Measurements from ENCODE around the gene MORC3. TPM values are rescaled to one million over a fixed set of nuclear protein-coding genes. Genes with fewer than 3 reads are reported as not detected.

MORC3 gene
- total and polyA plus RNA-seq, 2 of the 4 experiments (the other 2 are of a cell fraction), result 14.0 to 23.5 TPM

DNA sequence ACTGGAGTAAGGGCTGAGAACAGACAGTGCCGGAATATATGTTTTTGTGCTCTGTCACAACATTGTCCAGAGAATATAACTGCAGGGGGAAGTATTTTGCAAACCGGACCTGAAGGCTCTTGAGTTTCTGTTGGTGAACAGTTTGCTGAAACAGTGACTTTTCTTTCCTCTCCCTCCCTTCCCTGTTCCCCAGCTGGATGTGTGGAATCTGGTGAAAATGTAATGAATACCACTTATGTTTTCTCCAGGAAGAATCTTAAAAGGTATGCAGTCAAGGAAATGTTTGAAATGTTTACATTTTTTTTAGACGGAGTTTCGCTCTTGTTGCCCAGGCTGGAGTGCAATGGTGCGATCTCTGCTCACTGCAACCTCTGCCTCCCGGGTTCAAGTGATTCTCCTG, 88.6 kb downstream of the MORC3 start:
- no peak overlapping the region for H3K4ac ChIP-seq (ENCODE audit: low read depth, low read length)
- H2BK5ac ChIP-seq (ENCODE audit: low read depth, low read length, poor library complexity, severe bottlenecking), result no peak overlapping the region
- dilution Hi-C loops (cut with HindIII; ENCODE audit: low sequenced_read_pairs, unreplicated experiment) (no loop called here), in situ Hi-C loops (cut with MboI; ENCODE audit: low sequenced_read_pairs) (no loop called here), intact Hi-C loops (cut with micrococcal nuclease) (no loop called here)
- no peaks in the 10 kb centered on the region for H3K27me3 ChIP-seq (ENCODE audit: control insufficient read depth, insufficient read depth, low read length)
- H3K14ac ChIP-seq (replicated peaks; ENCODE audit: low read depth, low read length), result peak overlapping the region; percentile 59; the same call in 1 of the 2 replicates
- H4K91ac ChIP-seq (ENCODE audit: insufficient read depth, low read depth, low read length), result no peak overlapping the region; the same call in 1 of the 2 replicates
- H3K27ac ChIP-seq (ENCODE audit: insufficient read depth, low read length), result no peak overlapping the region; the same call in 1 of the 2 replicates
- no peak overlapping the region for H2AK9ac ChIP-seq (replicated peaks; ENCODE audit: low read depth, low read length, poor library complexity)
- ATAC-seq (ENCODE audit: low read depth) (peak; percentile 61), DNase-seq (no peak)
- H3K79me1 ChIP-seq (ENCODE audit: low read depth in 1 of 2, low read length in 2 of 2), result 0 out of 4 replicates have a peak, but pooled peaks cover 0 to 2% of the 10 kb centered on the region in 2 experiments
- H2AFZ ChIP-seq (replicated peaks; ENCODE audit: low read length, poor library complexity), result no peak overlapping the region
- no peak overlapping the region for H3K23ac ChIP-seq (ENCODE audit: low read depth, low read length)
- no peak overlapping the region for H3K4me2 ChIP-seq (ENCODE audit: low read depth, low read length)
- ChIA-PET CTCF (interaction anchor here (0.7 kb wide), 1 partner anchor 126 kb away, joined by 7 read pairs; no protein-coding TSS in a partner anchor), POLR2A (ENCODE audit: unreplicated experiment) (no interaction called here)
- H3K9ac ChIP-seq (ENCODE audit: low read depth, low read length), result no peak overlapping the region
- H2AK5ac ChIP-seq (ENCODE audit: low read depth, low read length), result no peak overlapping the region; the same call in 1 of the 2 replicates
- TF ChIP-seq MXI1 (IDR thresholded peaks at IDR 0.05; ENCODE audit: borderline replicate concordance, low read depth, low read length) (no peak), NFE2L2 (IDR thresholded peaks at IDR 0.05; ENCODE audit: low read depth, low read length) (no peak), MAFK (IDR thresholded peaks at IDR 0.05; ENCODE audit: low read depth, low read length) (no peak), CEBPB (IDR thresholded peaks at IDR 0.05; ENCODE audit: low read depth, low read length) (no peak), RFX5 (IDR thresholded peaks at IDR 0.05; ENCODE audit: low read depth, low read length) (no peak), CHD1 (IDR thresholded peaks at IDR 0.05; ENCODE audit: low read depth, low read length) (no peak), MAZ (IDR thresholded peaks at IDR 0.05; ENCODE audit: borderline replicate concordance, low read depth, low read length) (no peak), FOS (IDR thresholded peaks at IDR 0.05; ENCODE audit: low read depth, low read length) (no peak)
- TF ChIP-seq, protein P1, sequence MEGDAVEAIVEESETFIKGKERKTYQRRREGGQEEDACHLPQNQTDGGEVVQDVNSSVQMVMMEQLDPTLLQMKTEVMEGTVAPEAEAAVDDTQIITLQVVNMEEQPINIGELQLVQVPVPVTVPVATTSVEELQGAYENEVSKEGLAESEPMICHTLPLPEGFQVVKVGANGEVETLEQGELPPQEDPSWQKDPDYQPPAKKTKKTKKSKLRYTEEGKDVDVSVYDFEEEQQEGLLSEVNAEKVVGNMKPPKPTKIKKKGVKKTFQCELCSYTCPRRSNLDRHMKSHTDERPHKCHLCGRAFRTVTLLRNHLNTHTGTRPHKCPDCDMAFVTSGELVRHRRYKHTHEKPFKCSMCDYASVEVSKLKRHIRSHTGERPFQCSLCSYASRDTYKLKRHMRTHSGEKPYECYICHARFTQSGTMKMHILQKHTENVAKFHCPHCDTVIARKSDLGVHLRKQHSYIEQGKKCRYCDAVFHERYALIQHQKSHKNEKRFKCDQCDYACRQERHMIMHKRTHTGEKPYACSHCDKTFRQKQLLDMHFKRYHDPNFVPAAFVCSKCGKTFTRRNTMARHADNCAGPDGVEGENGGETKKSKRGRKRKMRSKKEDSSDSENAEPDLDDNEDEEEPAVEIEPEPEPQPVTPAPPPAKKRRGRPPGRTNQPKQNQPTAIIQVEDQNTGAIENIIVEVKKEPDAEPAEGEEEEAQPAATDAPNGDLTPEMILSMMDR (conservative IDR thresholded peaks at IDR 0.05; ENCODE audit: low read depth, low read length), result no peak
- TF ChIP-seq, protein P2, sequence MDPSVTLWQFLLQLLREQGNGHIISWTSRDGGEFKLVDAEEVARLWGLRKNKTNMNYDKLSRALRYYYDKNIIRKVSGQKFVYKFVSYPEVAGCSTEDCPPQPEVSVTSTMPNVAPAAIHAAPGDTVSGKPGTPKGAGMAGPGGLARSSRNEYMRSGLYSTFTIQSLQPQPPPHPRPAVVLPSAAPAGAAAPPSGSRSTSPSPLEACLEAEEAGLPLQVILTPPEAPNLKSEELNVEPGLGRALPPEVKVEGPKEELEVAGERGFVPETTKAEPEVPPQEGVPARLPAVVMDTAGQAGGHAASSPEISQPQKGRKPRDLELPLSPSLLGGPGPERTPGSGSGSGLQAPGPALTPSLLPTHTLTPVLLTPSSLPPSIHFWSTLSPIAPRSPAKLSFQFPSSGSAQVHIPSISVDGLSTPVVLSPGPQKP (IDR thresholded peaks at IDR 0.05; ENCODE audit: borderline replicate concordance, low read depth, low read length), result no peak
- TF ChIP-seq, protein P3, sequence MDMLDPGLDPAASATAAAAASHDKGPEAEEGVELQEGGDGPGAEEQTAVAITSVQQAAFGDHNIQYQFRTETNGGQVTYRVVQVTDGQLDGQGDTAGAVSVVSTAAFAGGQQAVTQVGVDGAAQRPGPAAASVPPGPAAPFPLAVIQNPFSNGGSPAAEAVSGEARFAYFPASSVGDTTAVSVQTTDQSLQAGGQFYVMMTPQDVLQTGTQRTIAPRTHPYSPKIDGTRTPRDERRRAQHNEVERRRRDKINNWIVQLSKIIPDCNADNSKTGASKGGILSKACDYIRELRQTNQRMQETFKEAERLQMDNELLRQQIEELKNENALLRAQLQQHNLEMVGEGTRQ (IDR thresholded peaks at IDR 0.05; ENCODE audit: low read depth, low read length), result no peak
- H2BK120ac ChIP-seq (ENCODE audit: low read depth, low read length), result no peak overlapping the region
- H3K4me1 ChIP-seq (ENCODE audit: control insufficient read depth, insufficient read depth, low read length), result peaks cover 6% of the 10 kb centered on the region
- no TSS peak for BruUV-seq (replicated peaks)
- peaks cover 8% of the 10 kb centered on the region for H3K36me3 ChIP-seq (ENCODE audit: control insufficient read depth, insufficient read depth, low read length)
- H4K8ac ChIP-seq (ENCODE audit: low read depth in 2 of 2, low read length in 2 of 2), result no peak overlapping the region
- H4K20me1 ChIP-seq (ENCODE audit: insufficient read depth, low read length), result no peaks in the 10 kb centered on the region
- no peak overlapping the region for H2BK15ac ChIP-seq (ENCODE audit: low read depth, low read length)
- no peak overlapping the region for H3K4me3 ChIP-seq (ENCODE audit: insufficient read depth, low read depth, low read length)
- no CpG with 5 or more reads among the region's 6 CpGs for WGBS, 2 experiments (ENCODE audit: extremely low coverage in 2 of 2, insufficient read length in 1 of 2)
- no peaks in the 10 kb centered on the region for H3K9me3 ChIP-seq (ENCODE audit: control insufficient read depth, insufficient read depth, low read length)
- peaks cover 12% of the 10 kb centered on the region for H3K9me1 ChIP-seq (ENCODE audit: insufficient read depth, low read length)
- peak overlapping the region; percentile 9; the same call in 1 of the 2 replicates for H2BK20ac ChIP-seq (ENCODE audit: low read depth, low read length)
- H3K18ac ChIP-seq (ENCODE audit: low read depth, low read length), result no peak overlapping the region
- H4K5ac ChIP-seq (ENCODE audit: low read depth, low read length), result no peak overlapping the region
- no peak overlapping the region for H3K56ac ChIP-seq (ENCODE audit: extremely low read depth, insufficient read depth, low read length)

Data from IMR-90 (cell line).